A549 (cell line): ENCODE results near the gene HNRNPM.

Experiments
- CEBPB ChIP-seq, 2 experiments: fragments of >200 bp in 1 of 2; sonication (Bioruptor Twin) in 1 of 2; formaldehyde crosslinking in 1 of 2; IDR thresholded peaks; 2 replicates each; pipeline ENCODE4 v1.6.1; 2012 to 2016
- CTCF ChIP-seq: fragments of >200 bp; sonication (Bioruptor Twin); formaldehyde crosslinking; IDR thresholded peaks from 3 replicates; pipeline ENCODE4 v1.5.1; 2016
- EP300 ChIP-seq, 2 experiments: fragments of >200 bp; sonication (Bioruptor Twin); formaldehyde crosslinking; IDR thresholded peaks; 2 replicates in 1 of 2; 3 replicates in 1 of 2; pipeline ENCODE4 v1.6.1; 2016 to 2017
- JUNB ChIP-seq: fragments of >200 bp; sonication (Bioruptor Twin); formaldehyde crosslinking; IDR thresholded peaks from 2 replicates; pipeline ENCODE4 v1.6.1; 2016
- MAFK ChIP-seq: fragments of 450-650 bp; IDR thresholded peaks from 2 replicates; pipeline ENCODE4 v1.6.1; 2014; ENCODE audit not compliant: partially characterized antibody
- MAZ ChIP-seq: fragments of 150-350 bp; IDR thresholded peaks from 2 replicates; pipeline ENCODE4 v1.6.1; 2014; ENCODE audit warnings: antibody characterized with exemption, low read depth, low read length, borderline replicate concordance
- PHF8 ChIP-seq: fragments of 200-600 bp; sonication (generic); IDR thresholded peaks from 2 replicates; pipeline ENCODE4 v1.6.1; 2016; ENCODE audit warnings: low read depth, mild to moderate bottlenecking, antibody characterized with exemption, moderate library complexity, borderline replicate concordance
- POLR2A ChIP-seq: IDR thresholded peaks from 2 replicates; pipeline ENCODE4 v1.6.1; 2012; ENCODE audit warnings: mild to moderate bottlenecking, low read length
- REST ChIP-seq: fragments of 200-600 bp; sonication (generic); IDR thresholded peaks from 2 replicates; pipeline ENCODE4 v1.6.1; 2016; ENCODE audit warnings: antibody characterized with exemption, mild to moderate bottlenecking, moderate library complexity
- SMC3 ChIP-seq: fragments of >200 bp; sonication (Bioruptor Twin); formaldehyde crosslinking; IDR thresholded peaks from 3 replicates; pipeline ENCODE4 v1.6.1; 2018; ENCODE audit warnings: inconsistent platforms

- TF ChIP-seq CTCF, result no peak
- TF ChIP-seq POLR2A, result no peak
- TF ChIP-seq SMC3, result no peak
- TF ChIP-seq EP300 (IDR thresholded peaks at IDR 0.05), result no peak
- TF ChIP-seq MAZ, result no peak
- no peak for TF ChIP-seq JUNB
- TF ChIP-seq MAFK, result no peak
- no peak for TF ChIP-seq PHF8
- TF ChIP-seq CEBPB (IDR thresholded peaks at IDR 0.05), result no peak
- TF ChIP-seq REST, result no peak
These were observed 43.6 kb downstream of the HNRNPM start for GRCh38 chr19:8488365-8488764.
